Activated naive CD8-positive, alpha-beta T cell treated with anti-CD3 and anti-CD28 coated beads for 36 hours (primary cell): ENCODE data around the gene SLC7A6. TPM values are rescaled to one million over a fixed set of nuclear protein-coding genes. Genes with fewer than 3 reads are reported as not detected.
A peak's percentile ranks its signal among the peaks of the same experiment; 100 is the strongest.
"Not testable (repeated sequence)": the region's sequence is repeated elsewhere in the genome, so short reads cannot be mapped to it uniquely, and the experiment has no call there.

Experiments used
- DNase-seq: peaks from one replicate; pipeline ENCODE4 v3.0.0; 2021
- H3K27ac Mint-ChIP-seq: one replicate; pipeline ENCODE4 v1.8.0; 2022; ENCODE audit warnings: mild to moderate bottlenecking, moderate library complexity, mixed read lengths
- H3K27me3 Mint-ChIP-seq: one replicate; pipeline ENCODE4 v1.8.0; 2022; ENCODE audit warnings: mild to moderate bottlenecking, mixed read lengths
- H3K36me3 Mint-ChIP-seq: one replicate; pipeline ENCODE4 v1.8.0; 2021; ENCODE audit warnings: mild to moderate bottlenecking, mixed read lengths
- H3K4me1 Mint-ChIP-seq: one replicate; pipeline ENCODE4 v1.8.0; 2021; ENCODE audit warnings: mixed read lengths
- H3K4me3 Mint-ChIP-seq: one replicate; pipeline ENCODE4 v1.8.0; 2022; ENCODE audit warnings: mild to moderate bottlenecking, moderate library complexity, mixed read lengths
- H3K9me3 Mint-ChIP-seq: one replicate; pipeline ENCODE4 v1.8.0; 2022; ENCODE audit warnings: mixed read lengths
- total RNA-seq, 2 experiments: library from RNA; stranded (reverse); gene quantifications; one replicate each; pipeline ENCODE4 v1.2.3, GENCODE V29; 2021

Gene SLC7A6
- total RNA-seq, 2 experiments from 2014 or later: 65.9 to 69.9 TPM

DNA sequence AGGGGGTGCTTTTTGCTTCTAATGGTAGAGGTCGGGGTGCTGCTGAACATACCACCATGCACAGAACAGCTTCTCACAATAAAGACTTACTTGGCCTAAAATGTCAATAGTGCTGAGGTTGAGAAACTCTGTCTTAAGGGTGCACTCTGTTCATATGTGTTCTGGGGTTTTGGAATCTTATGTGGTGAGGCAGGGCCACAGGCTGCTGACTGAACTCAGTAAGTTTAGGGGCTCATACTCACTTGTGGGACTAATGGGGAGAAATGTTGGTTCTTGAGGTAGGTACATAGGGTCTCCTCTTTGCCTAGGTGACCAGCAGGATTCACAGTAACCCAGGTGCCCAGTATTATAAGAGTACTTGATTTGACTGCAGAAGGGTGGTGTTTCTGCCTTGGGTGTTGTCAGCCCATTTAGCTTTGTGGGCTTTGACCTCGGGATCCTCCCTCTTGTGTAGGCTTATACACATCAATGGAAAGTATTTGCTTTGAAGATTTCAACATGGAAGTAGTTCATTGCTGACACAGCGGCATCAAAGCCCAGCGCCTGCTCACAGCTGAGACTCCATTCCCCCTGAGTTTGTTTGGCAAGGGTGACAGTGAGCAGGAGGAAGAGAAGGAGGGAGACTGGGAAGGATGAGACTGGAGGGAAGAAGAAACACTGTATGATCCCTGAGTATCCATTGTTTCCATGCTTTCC, 17.2 kb downstream of the SLC7A6 start:
- no peak overlapping the region for H3K4me3 Mint-ChIP-seq
- peaks cover 51% of the 10 kb centered on the region for H3K36me3 Mint-ChIP-seq
- H3K4me1 Mint-ChIP-seq: peaks cover 69% of the 10 kb centered on the region
- H3K27ac Mint-ChIP-seq: peak overlapping the region; percentile 72
- H3K9me3 Mint-ChIP-seq: no peaks in the 10 kb centered on the region
- no peak for DNase-seq
- H3K27me3 Mint-ChIP-seq: no peaks in the 10 kb centered on the region

- Mint-ChIP-seq H3K27me3 (no peaks in the 10 kb centered on the region), H3K4me3 (no peak overlapping the region), H3K9me3 (peaks cover 1% of the 10 kb centered on the region), H3K36me3 (peaks cover 54% of the 10 kb centered on the region), H3K27ac (peak overlapping the region; percentile 72), H3K4me1 (peaks cover 74% of the 10 kb centered on the region)
- no peak for DNase-seq
Observed at GRCh38 chr16:68282064-68282452, 17.7 kb downstream of the SLC7A6 start.

DNA sequence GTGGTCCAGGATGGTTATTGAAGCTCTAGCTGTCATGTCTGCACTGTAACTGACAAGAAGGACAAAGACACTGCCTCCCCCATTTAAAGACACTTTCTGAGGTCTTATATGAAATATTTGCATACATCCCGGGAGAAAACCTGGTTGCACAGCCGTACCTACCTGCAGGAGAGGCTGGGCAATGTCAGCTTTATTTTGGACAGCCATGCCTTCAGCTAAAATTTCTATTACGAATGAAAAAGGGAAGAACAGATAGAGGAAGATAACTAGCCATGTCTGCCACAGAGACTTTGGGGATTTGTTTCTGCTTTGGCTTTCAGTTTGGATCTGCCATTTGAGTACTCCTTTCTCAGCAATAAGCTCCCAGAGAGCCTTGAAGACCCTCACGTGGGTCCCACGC, 19.0 kb downstream of the SLC7A6 start:
- H3K27me3 Mint-ChIP-seq: no peaks in the 10 kb centered on the region
- H3K4me1 Mint-ChIP-seq: peaks cover 85% of the 10 kb centered on the region
- peaks cover 1% of the 10 kb centered on the region for H3K9me3 Mint-ChIP-seq
- H3K27ac Mint-ChIP-seq: peak overlapping the region; percentile 96
- H3K36me3 Mint-ChIP-seq: peaks cover 65% of the 10 kb centered on the region
- DNase-seq: no peak
- H3K4me3 Mint-ChIP-seq: peak overlapping the region; percentile 49

DNA sequence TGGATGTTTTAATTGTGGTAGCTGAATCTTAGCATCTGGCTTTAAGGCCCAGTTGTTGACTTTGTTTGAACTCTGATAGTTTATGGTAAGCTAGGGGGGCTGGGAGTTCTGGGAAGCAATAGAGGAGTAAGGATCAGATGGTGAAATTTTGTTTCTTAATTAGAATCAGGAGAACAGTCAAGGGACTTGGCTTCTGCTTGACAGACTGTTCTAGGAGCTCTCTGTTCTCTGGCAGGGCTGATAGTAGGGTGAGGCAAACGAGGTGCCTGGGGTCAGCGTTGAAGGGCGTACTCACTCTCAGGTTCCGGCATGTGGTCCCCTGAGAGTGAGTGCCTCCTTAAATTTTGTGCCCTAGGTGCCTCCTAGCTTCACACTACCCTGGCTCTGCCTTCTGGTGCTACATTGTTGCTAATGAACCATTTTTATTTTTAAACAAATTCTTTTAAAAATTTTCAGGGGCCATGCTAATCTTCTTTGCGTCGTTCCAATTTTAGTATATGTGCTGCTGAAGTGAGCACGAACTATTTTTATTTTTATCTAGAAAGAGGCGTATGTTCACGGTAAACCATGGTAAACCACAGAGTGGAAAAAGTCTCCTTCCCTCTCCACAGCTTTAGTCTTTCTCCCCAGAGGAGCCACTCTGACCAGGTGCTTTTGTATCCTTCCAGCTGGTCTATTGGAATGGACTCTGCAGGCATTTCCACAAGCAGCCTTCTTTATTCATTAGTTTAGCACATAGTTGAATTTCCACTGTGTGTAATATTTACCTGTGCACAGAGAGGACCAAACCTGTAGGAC, 19.7 kb downstream of the SLC7A6 start:
- Mint-ChIP-seq H3K4me3 (peak overlapping the region; percentile 49), H3K4me1 (peaks cover 87% of the 10 kb centered on the region), H3K36me3 (peaks cover 65% of the 10 kb centered on the region), H3K27me3 (no peaks in the 10 kb centered on the region), H3K27ac (peak overlapping the region; percentile 96), H3K9me3 (peaks cover 1% of the 10 kb centered on the region)
- no peak for DNase-seq

DNA sequence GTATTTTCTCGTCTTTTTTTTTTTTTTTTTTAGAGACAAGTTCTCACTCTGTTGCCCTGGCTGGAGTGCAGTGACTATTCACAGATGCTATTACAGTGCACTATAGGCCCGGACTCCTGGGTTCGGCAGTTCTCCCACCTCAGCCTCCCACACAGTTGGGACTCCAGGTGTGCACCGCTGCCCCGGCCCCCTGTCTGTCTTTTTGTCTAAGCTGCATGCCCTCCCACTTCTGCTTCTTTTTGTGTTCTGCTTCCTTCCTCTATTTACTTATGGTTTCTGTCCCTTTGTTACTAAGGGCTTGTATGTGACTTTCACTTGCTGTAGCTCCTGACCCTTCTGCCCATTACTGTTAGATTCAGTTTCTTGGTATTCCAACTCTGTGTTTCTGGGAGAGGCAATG, 20.5 kb downstream of the SLC7A6 start:
- H3K4me3 Mint-ChIP-seq: peak overlapping the region; percentile 49
- H3K27me3 Mint-ChIP-seq: no peaks in the 10 kb centered on the region
- H3K9me3 Mint-ChIP-seq: peaks cover 1% of the 10 kb centered on the region
- peaks cover 60% of the 10 kb centered on the region for H3K36me3 Mint-ChIP-seq
- peak overlapping the region; percentile 96 for H3K27ac Mint-ChIP-seq
- DNase-seq: no peak
- H3K4me1 Mint-ChIP-seq: peaks cover 90% of the 10 kb centered on the region

DNA sequence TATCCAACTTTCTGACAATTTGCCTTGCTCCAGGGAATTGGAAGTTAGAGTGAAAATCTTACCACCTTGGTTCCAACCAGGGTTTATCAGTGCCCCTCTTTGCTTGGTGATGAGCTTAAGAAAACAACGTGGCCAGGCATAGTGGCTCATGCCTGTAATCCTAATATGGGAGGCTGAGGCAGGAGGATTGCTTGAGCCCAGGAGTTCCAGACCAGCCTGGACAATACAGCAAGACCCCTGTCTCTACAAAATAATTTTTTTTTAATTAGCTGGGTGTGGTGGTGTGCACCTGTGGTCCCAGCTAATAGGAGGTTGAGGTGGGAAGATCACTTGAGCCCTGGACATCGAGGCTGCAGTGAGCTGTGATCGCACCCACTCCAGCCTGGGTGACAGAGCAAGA, 21.4 kb downstream of the SLC7A6 start:
- Mint-ChIP-seq H3K36me3 (peaks cover 63% of the 10 kb centered on the region), H3K27me3 (no peaks in the 10 kb centered on the region), H3K9me3 (peaks cover 1% of the 10 kb centered on the region), H3K27ac (peak overlapping the region; percentile 96), H3K4me1 (peaks cover 95% of the 10 kb centered on the region), H3K4me3 (peak overlapping the region; percentile 4)
- no peak for DNase-seq

DNA sequence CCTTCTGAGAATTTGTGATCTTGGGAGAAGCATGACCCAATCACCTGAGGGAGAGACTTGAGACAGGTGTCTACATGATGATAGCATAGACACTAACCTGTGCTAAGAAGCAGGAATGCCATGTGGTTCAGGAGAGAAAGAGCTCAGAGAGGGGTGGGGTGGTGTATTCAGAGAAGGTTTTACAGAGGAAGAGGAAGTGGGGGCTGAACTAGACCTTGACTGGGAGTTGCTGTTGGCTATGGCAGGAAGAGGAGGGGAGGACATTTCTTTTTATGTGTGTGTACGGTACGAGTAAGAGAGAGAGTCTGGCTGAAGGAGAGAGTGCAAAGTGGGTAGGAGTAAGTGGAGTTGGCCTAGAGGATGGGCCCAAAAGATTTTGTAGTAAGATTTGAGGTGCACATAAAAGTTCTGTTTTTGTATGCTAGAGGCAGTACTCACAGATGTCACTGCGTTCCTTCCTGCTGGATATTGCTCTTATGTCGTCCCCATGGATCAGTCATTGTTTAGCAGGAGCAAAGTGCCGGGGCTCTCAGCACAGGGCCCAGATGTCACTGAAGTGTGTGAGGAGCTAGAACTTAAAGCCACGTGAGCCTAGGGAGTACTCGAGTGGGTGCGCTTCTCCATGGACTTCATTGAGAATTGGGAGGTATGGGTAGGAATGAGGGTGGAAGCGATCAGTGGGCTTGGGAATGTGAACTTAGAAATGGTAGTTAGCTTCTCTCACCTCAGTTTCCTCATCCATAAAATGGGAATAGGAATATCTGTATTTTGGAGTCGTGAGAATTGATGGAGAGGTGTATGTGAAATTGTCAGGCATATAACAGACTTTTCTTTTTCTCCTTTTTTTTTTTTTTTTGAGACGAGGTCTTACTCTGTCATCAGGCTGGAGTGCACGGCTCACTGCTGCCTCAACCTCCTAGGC, 22.1 kb downstream of the SLC7A6 start:
- peak overlapping the region; percentile 67 for H3K4me3 Mint-ChIP-seq
- H3K9me3 Mint-ChIP-seq: peaks cover 1% of the 10 kb centered on the region
- no peaks in the 10 kb centered on the region for H3K27me3 Mint-ChIP-seq
- no peak for DNase-seq
- H3K36me3 Mint-ChIP-seq: peaks cover 63% of the 10 kb centered on the region
- H3K27ac Mint-ChIP-seq: peak overlapping the region; percentile 96
- H3K4me1 Mint-ChIP-seq: peaks cover 95% of the 10 kb centered on the region

DNA sequence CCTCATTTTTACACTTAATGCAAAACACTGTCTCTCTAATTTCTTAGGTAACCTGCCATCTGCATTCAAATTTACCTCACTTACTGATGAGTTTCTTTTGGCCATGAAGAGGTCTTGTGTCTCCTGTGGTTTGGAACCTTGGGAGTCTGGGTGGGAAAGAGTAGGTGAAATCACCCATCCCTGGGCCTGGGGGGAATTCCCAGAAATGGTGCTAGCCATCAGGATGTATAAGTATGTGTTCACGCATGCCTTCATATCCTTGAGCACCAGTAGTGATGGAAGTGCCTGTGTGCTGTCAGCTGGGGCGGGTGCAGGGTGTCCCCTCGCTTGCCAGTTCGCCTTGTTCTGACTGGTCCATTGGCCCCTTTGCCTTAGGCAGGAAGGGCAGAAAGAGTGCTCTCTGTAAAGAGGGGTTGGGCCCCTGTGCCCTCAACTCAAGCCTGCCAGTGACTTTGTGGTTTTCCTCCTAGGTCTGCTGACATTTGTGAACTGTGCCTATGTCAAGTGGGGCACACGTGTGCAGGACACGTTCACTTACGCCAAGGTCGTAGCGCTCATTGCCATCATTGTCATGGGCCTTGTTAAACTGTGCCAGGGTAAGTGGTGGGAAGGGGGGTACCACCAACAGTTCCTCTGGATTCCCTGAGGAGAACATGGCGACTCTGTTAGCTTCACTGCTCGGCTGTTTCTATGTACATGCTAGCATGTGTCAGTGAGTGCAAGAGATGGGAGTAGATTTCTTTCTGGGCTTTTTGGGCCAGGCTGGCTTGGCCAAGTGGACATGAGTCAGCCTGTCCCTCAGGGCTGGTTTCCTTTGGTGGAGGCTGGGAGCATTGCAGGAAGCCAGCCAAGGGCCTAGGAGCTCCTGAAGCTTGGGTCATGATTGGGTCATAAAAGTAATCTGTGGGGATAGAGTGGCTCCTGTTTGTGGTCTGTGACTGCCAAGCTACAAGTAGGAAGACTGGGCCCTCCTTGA, 23.2 kb downstream of the SLC7A6 start:
- Mint-ChIP-seq H3K4me1 (peaks cover 93% of the 10 kb centered on the region), H3K36me3 (peaks cover 59% of the 10 kb centered on the region), H3K4me3 (peak overlapping the region; percentile 26), H3K27ac (peak overlapping the region; percentile 96), H3K9me3 (peaks cover 1% of the 10 kb centered on the region), H3K27me3 (no peaks in the 10 kb centered on the region)
- DNase-seq: peak; percentile 36

- H3K9me3 Mint-ChIP-seq: peaks cover 1% of the 10 kb centered on the region
- peaks cover 56% of the 10 kb centered on the region for H3K36me3 Mint-ChIP-seq
- DNase-seq: no peak
- no peak overlapping the region for H3K4me3 Mint-ChIP-seq
- no peaks in the 10 kb centered on the region for H3K27me3 Mint-ChIP-seq
- peak overlapping the region; percentile 96 for H3K27ac Mint-ChIP-seq
- peaks cover 91% of the 10 kb centered on the region for H3K4me1 Mint-ChIP-seq
Observed at GRCh38 chr16:68288252-68288650, 23.9 kb downstream of the SLC7A6 start.

- Mint-ChIP-seq H3K36me3 (peaks cover 56% of the 10 kb centered on the region), H3K4me1 (peaks cover 89% of the 10 kb centered on the region), H3K27ac (peak overlapping the region; percentile 96)
- not testable (repeated sequence) for DNase-seq, H3K9me3 Mint-ChIP-seq, H3K27me3 Mint-ChIP-seq, H3K4me3 Mint-ChIP-seq
Observed at GRCh38 chr16:68288796-68289195, 24.5 kb downstream of the SLC7A6 start.

- Mint-ChIP-seq H3K27me3 (no peaks in the 10 kb centered on the region), H3K36me3 (peaks cover 57% of the 10 kb centered on the region), H3K27ac (peak overlapping the region; percentile 96)
Observed at GRCh38 chr16:68289202-68289601, 24.9 kb downstream of the SLC7A6 start.

GRCh38 chr16:68289621-68290329, 25.4 kb downstream of the SLC7A6 start:
- peak; percentile 73 for DNase-seq
- Mint-ChIP-seq H3K9me3 (peaks cover 1% of the 10 kb centered on the region), H3K27ac (peak overlapping the region; percentile 96), H3K4me3 (peak overlapping the region; percentile 57), H3K27me3 (no peaks in the 10 kb centered on the region), H3K36me3 (peaks cover 57% of the 10 kb centered on the region), H3K4me1 (peaks cover 80% of the 10 kb centered on the region)

More at GRCh38 chr16:68289202-68289601, 24.9 kb downstream of the SLC7A6 start:
- no peak for DNase-seq
- peaks cover 1% of the 10 kb centered on the region for H3K9me3 Mint-ChIP-seq
- peaks cover 85% of the 10 kb centered on the region for H3K4me1 Mint-ChIP-seq
- peak overlapping the region; percentile 2 for H3K4me3 Mint-ChIP-seq

GRCh38 chr16:68290450-68290849, 26.1 kb downstream of the SLC7A6 start:
- H3K4me3 Mint-ChIP-seq: peak overlapping the region; percentile 57
- peaks cover 55% of the 10 kb centered on the region for H3K36me3 Mint-ChIP-seq

More at GRCh38 chr16:68290450-68290849, 26.1 kb downstream of the SLC7A6 start:
- H3K27ac Mint-ChIP-seq: peak overlapping the region; percentile 96
- H3K9me3 Mint-ChIP-seq: peaks cover 1% of the 10 kb centered on the region
- H3K4me1 Mint-ChIP-seq: peaks cover 73% of the 10 kb centered on the region
- no peaks in the 10 kb centered on the region for H3K27me3 Mint-ChIP-seq
- no peak for DNase-seq
